B cell (primary cell): ENCODE measurements around the gene MYBPHL. TPM values are rescaled to one million over a fixed set of nuclear protein-coding genes. Genes with fewer than 3 reads are reported as not detected.

ENCODE experiments used
- ATAC-seq: fragments of 200-7000 bp; cut with Tn5 transposase; one replicate; pipeline ENCODE4 v1.10.0; 2021; ENCODE audit warnings: low read depth, mild to moderate bottlenecking, moderate number of reproducible peaks, moderate library complexity
- CTCF ChIA-PET: fragments of 350-600 bp; sonication (Branson Sonifier 250); formaldehyde crosslinking; loops from one replicate; lab custom pipeline; 2021; ENCODE audit warnings: antibody characterized with exemption, inconsistent platforms; lab: Charles Lee
- POLR2A ChIA-PET: fragments of 350-600 bp; sonication (Branson Sonifier 250); formaldehyde crosslinking; loops from one replicate; lab custom pipeline; 2021; ENCODE audit warnings: antibody characterized with exemption; lab: Charles Lee
- DNase-seq: peaks from one replicate; pipeline ENCODE4 v3.0.0; 2013
- H2AFZ ChIP-seq: 2 replicates; pipeline ENCODE4 v1.6.1; 2012; ENCODE audit warnings: mild to moderate bottlenecking, low read depth, low read length; ENCODE audit not compliant: insufficient read depth, poor library complexity, severe bottlenecking
- H3K27ac ChIP-seq, 2 donors: 1 replicate in 1 of 2; 2 replicates in 1 of 2; pipeline ENCODE4 v1.5.1; 2012 to 2013; ENCODE audit warnings: low read length in 2 of 2, mild to moderate bottlenecking in 2 of 2, moderate library complexity in 1 of 2
- H3K27me3 ChIP-seq, 4 experiments: fragments of 200-600 bp in 1 of 4; sonication (generic) in 1 of 4; replicated peaks in 1 of 4; 1 replicate in 2 of 4; 2 replicates in 2 of 4; pipeline versions ENCODE4 v1.6.1 to v1.7.0; 2013 to 2016; ENCODE audit warnings: low read length in 3 of 4, mild to moderate bottlenecking in 2 of 4, mixed read lengths in 1 of 4, moderate library complexity in 1 of 4; ENCODE audit not compliant: insufficient read depth in 4 of 4, control insufficient read depth in 3 of 4; ENCODE audit errors: control extremely low read depth in 1 of 4
- H3K36me3 ChIP-seq, 2 experiments: replicated peaks in 1 of 2; 1 replicate in 1 of 2; 2 replicates in 1 of 2; pipeline versions ENCODE4 v1.6.1 to v1.7.1; 2013; ENCODE audit warnings: low read length in 1 of 2; ENCODE audit not compliant: insufficient read depth in 2 of 2, control insufficient read depth in 1 of 2; ENCODE audit errors: control extremely low read depth in 1 of 2, extremely low read depth in 1 of 2
- H3K4me1 ChIP-seq, 2 donors: fragments of 200-600 bp in 1 of 2; sonication (generic) in 1 of 2; 1 replicate in 1 of 2; 2 replicates in 1 of 2; pipeline versions ENCODE4 v1.5.1 to v1.6.1; 2013 to 2017; ENCODE audit warnings: low read length in 2 of 2; ENCODE audit not compliant: control insufficient read depth in 2 of 2, insufficient read depth in 2 of 2
- H3K4me2 ChIP-seq: replicated peaks from 2 replicates; pipeline ENCODE3; 2012; ENCODE audit warnings: mild to moderate bottlenecking, low read depth, low read length; ENCODE audit not compliant: poor library complexity, severe bottlenecking
- H3K4me3 ChIP-seq, 5 experiments: fragments of 200-600 bp in 1 of 5; sonication (generic) in 1 of 5; 1 replicate in 3 of 5; 2 replicates in 2 of 5; pipeline versions ENCODE4 v1.5.1 to v1.7.0; 2011 to 2016; ENCODE audit warnings: low read length in 4 of 5, mild to moderate bottlenecking in 4 of 5, low read depth in 2 of 5, control low read depth in 1 of 5, moderate library complexity in 1 of 5; ENCODE audit not compliant: insufficient read depth in 1 of 5; ENCODE audit errors: control extremely low read depth in 1 of 5, extremely low read depth in 1 of 5
- H3K79me2 ChIP-seq: fragments of 200-600 bp; sonication (generic); one replicate; pipeline ENCODE4 v1.6.0; 2016; ENCODE audit warnings: low read length; ENCODE audit not compliant: control insufficient read depth, insufficient read depth
- H3K9ac ChIP-seq: fragments of 200-600 bp; sonication (generic); 2 replicates; pipeline ENCODE4 v1.6.1; 2017; ENCODE audit warnings: mild to moderate bottlenecking, low read length, moderate library complexity
- H3K9me3 ChIP-seq, 3 donors: one replicate each; pipeline versions ENCODE4 v1.6.1 to v1.7.1; 2013; ENCODE audit warnings: low read length in 2 of 3; ENCODE audit not compliant: control insufficient read depth in 2 of 3, insufficient read depth in 1 of 3; ENCODE audit errors: control extremely low read depth in 1 of 3
- H4K20me1 ChIP-seq: 2 replicates; pipeline ENCODE4 v1.6.0; 2012; ENCODE audit warnings: mild to moderate bottlenecking, low read length; ENCODE audit not compliant: insufficient read depth, control insufficient read depth, poor library complexity, severe bottlenecking
- H3K27ac Mint-ChIP-seq: one replicate; pipeline ENCODE4 v1.8.0; 2021; ENCODE audit warnings: mixed read lengths
- H3K27me3 Mint-ChIP-seq: one replicate; pipeline ENCODE4 v1.8.0; 2021; ENCODE audit warnings: mixed read lengths
- H3K4me1 Mint-ChIP-seq: one replicate; pipeline ENCODE4 v1.8.0; 2021; ENCODE audit warnings: mixed read lengths
- H3K4me3 Mint-ChIP-seq: one replicate; pipeline ENCODE4 v1.8.0; 2021; ENCODE audit warnings: mixed read lengths
- H3K9me3 Mint-ChIP-seq: one replicate; pipeline ENCODE4 v1.8.0; 2022; ENCODE audit warnings: mixed read lengths; ENCODE audit not compliant: insufficient read depth
- CTCF ChIP-seq: fragments of 200-600 bp; IDR thresholded peaks from one replicate; pipeline ENCODE4 v1.8.0; 2022; ENCODE audit warnings: antibody characterized with exemption, mild to moderate bottlenecking
- EZH2 ChIP-seq: IDR thresholded peaks from 2 replicates; pipeline ENCODE4 v1.6.1; 2012; ENCODE audit warnings: borderline replicate concordance, low read depth, mild to moderate bottlenecking, moderate library complexity, low read length; ENCODE audit not compliant: insufficient read depth, poor library complexity, severe bottlenecking
- WGBS: methylation state at CpG from one replicate; pipeline ENCODE4 v1.1.5; 2013; ENCODE audit warnings: missing lambda C conversion rate; ENCODE audit not compliant: insufficient coverage; 5-methylcytosine and 5-hydroxymethylcytosine counted together
- intact Hi-C: fragments of 100-400 bp; cut with micrococcal nuclease; formaldehyde crosslinking; loops from one replicate; pipeline ENCODE4 v1.10.0; 2022
- polyA plus RNA-seq: library from polyadenylated mRNA; depleted of rRNA; stranded (reverse); fragments of >200 nt; gene quantifications from 2 replicates; pipeline ENCODE4 v1.2.3, GENCODE V29; 2012
- total RNA-seq, 2 donors: library from RNA; stranded (reverse); fragments of 120-200 nt in 1 of 2; gene quantifications; 1 replicate in 1 of 2; 2 replicates in 1 of 2; pipeline versions ENCODE4 v1.2.3 to v1.2.4, GENCODE V29; 2013 to 2022

The MYBPHL gene
- total and polyA plus RNA-seq, 2 donors (not counting 1 experiment from before 2014, with no cell fraction given) = not detected

GRCh38 chr1:109338608-109339007 lies 31.8 kb upstream of the MYBPHL start:
- no peaks in the 10 kb centered on the region for H3K27me3 ChIP-seq
- no peaks in the 10 kb centered on the region for H3K79me2 ChIP-seq
- H3K4me1 ChIP-seq = no peaks in the 10 kb centered on the region
- no peak overlapping the region for H3K4me3 Mint-ChIP-seq
- WGBS = no CpG with 5 or more reads among the region's 3 CpGs
- intact Hi-C loops = no loop called here
- H3K4me1 Mint-ChIP-seq = no peaks in the 10 kb centered on the region
- H3K9me3 Mint-ChIP-seq = no peaks in the 10 kb centered on the region
- H3K27ac Mint-ChIP-seq = no peak overlapping the region
- H3K4me3 ChIP-seq = no peak overlapping the region
- H3K9ac ChIP-seq = no peak overlapping the region
- TF ChIP-seq EZH2 (no peak), CTCF (no peak)
- DNase-seq = no peak
- no peak overlapping the region for H3K4me2 ChIP-seq
- H3K27ac ChIP-seq = no peak overlapping the region
- peaks cover 6% of the 10 kb centered on the region for H3K27me3 Mint-ChIP-seq
- no peak overlapping the region for H2AFZ ChIP-seq
- ChIA-PET CTCF (no interaction called here), POLR2A (no interaction called here)
- no peaks in the 10 kb centered on the region for H4K20me1 ChIP-seq
- H3K9me3 ChIP-seq = no peaks in the 10 kb centered on the region
- H3K36me3 ChIP-seq = peaks cover 0 to 3% of the 10 kb centered on the region in 2 experiments
- no peak for ATAC-seq

- no peaks in the 10 kb centered on the region for H3K79me2 ChIP-seq
- no peak overlapping the region for H3K9ac ChIP-seq
- H3K9me3 ChIP-seq = no peaks in the 10 kb centered on the region
- H4K20me1 ChIP-seq = no peaks in the 10 kb centered on the region
- no peaks in the 10 kb centered on the region for H3K9me3 Mint-ChIP-seq
- H2AFZ ChIP-seq = no peak overlapping the region
- no peak overlapping the region for H3K4me3 ChIP-seq
- intact Hi-C loops = no loop called here
- peaks cover 0 to 3% of the 10 kb centered on the region in 2 experiments for H3K36me3 ChIP-seq
- TF ChIP-seq EZH2 (no peak), CTCF (no peak)
- H3K27ac Mint-ChIP-seq = no peak overlapping the region
- no peak overlapping the region for H3K4me3 Mint-ChIP-seq
- no peaks in the 10 kb centered on the region for H3K4me1 ChIP-seq
- ChIA-PET POLR2A (no interaction called here), CTCF (no interaction called here)
- H3K27ac ChIP-seq = no peak overlapping the region
- H3K4me1 Mint-ChIP-seq = no peaks in the 10 kb centered on the region
- H3K27me3 ChIP-seq = no peaks in the 10 kb centered on the region
- DNase-seq (no peak), ATAC-seq (no peak)
- 100% methylated on average over 3 of the region's 6 CpGs for WGBS
- H3K27me3 Mint-ChIP-seq = peaks cover 3% of the 10 kb centered on the region
- H3K4me2 ChIP-seq = no peak overlapping the region
These were observed 31.3 kb upstream of the MYBPHL start for GRCh38 chr1:109338091-109338490.
